SK-N-SH treated with all-trans-retinoic acid at 6 μM for 48 hours (cell line): ENCODE measurements around the gene NUB1.

Experiments
- ATAC-seq: fragments of 200-7000 bp; cut with Tn5 transposase; 3 replicates; pipeline ENCODE4 v1.9.1; 2020; ENCODE audit warnings: mild to moderate bottlenecking, moderate library complexity
- ARNTL ChIP-seq: fragments of 450-650 bp; formaldehyde crosslinking; IDR thresholded peaks from 2 replicates; pipeline ENCODE4 v1.5.0; 2020; ENCODE audit warnings: low read depth, mild to moderate bottlenecking, moderate library complexity, borderline replicate concordance
- BACH2 ChIP-seq: fragments of 250-450 bp; sonication (Bioruptor Pico); IDR thresholded peaks from 2 replicates; pipeline ENCODE4 v1.9.0; 2021; ENCODE audit warnings: mild to moderate bottlenecking, borderline replicate concordance
- CSDC2 ChIP-seq: fragments of 250-450 bp; sonication (Bioruptor Pico); IDR thresholded peaks from 2 replicates; pipeline ENCODE4 v1.5.0; 2020; ENCODE audit warnings: mild to moderate bottlenecking, moderate library complexity
- CSRNP3 ChIP-seq: fragments of 250-450 bp; sonication (Bioruptor Pico); IDR thresholded peaks from 2 replicates; pipeline ENCODE4 v1.5.1; 2021; ENCODE audit warnings: mild to moderate bottlenecking, moderate library complexity
- GLIS3 ChIP-seq: fragments of 250-450 bp; sonication (Bioruptor Pico); IDR thresholded peaks from 2 replicates; pipeline ENCODE4 v1.5.0; 2020; ENCODE audit warnings: mild to moderate bottlenecking, moderate library complexity
- ISL1 ChIP-seq: fragments of 250-450 bp; sonication (Bioruptor Pico); IDR thresholded peaks from 2 replicates; pipeline ENCODE4 v2.1.2; 2022; ENCODE audit warnings: mild to moderate bottlenecking, moderate library complexity
- OSR1 ChIP-seq: fragments of 250-450 bp; sonication (Bioruptor Pico); IDR thresholded peaks from 2 replicates; pipeline ENCODE4 v1.8.0; 2022; ENCODE audit warnings: moderate library complexity, mild to moderate bottlenecking, inconsistent platforms
- PATZ1 ChIP-seq: fragments of 250-450 bp; sonication (Bioruptor Pico); IDR thresholded peaks from 2 replicates; pipeline ENCODE4 v1.8.0; 2020; ENCODE audit warnings: mild to moderate bottlenecking, moderate library complexity, borderline replicate concordance
- PPARA ChIP-seq: fragments of 250-450 bp; sonication (Bioruptor Pico); IDR thresholded peaks from 2 replicates; pipeline ENCODE4 v1.5.0; 2020; ENCODE audit warnings: mild to moderate bottlenecking, borderline replicate concordance
- SNAI2 ChIP-seq: fragments of 250-450 bp; sonication (Bioruptor Pico); IDR thresholded peaks from 2 replicates; pipeline ENCODE4 v1.5.0; 2020; ENCODE audit warnings: mild to moderate bottlenecking, moderate library complexity
- TCF4 ChIP-seq: fragments of 250-450 bp; sonication (Bioruptor Pico); IDR thresholded peaks from 2 replicates; pipeline ENCODE4 v1.8.0; 2021; ENCODE audit warnings: mild to moderate bottlenecking, moderate library complexity, borderline replicate concordance
- TOX ChIP-seq: fragments of 250-450 bp; sonication (Bioruptor Pico); IDR thresholded peaks from 2 replicates; pipeline ENCODE4 v1.8.0; 2021; ENCODE audit warnings: mild to moderate bottlenecking, moderate library complexity, borderline replicate concordance
- TSHZ2 ChIP-seq: fragments of 250-450 bp; sonication (Bioruptor Pico); IDR thresholded peaks from 2 replicates; pipeline ENCODE4 v1.5.0; 2020; ENCODE audit warnings: mild to moderate bottlenecking, moderate library complexity
- ZFP3 ChIP-seq: fragments of 250-450 bp; sonication (Bioruptor Pico); IDR thresholded peaks from 2 replicates; pipeline ENCODE4 v1.5.0; 2020; ENCODE audit warnings: mild to moderate bottlenecking, moderate library complexity
- ZNF565 ChIP-seq: fragments of 450-650 bp; formaldehyde crosslinking; conservative IDR thresholded peaks from 2 replicates; pipeline ENCODE4 v1.5.0; 2020; ENCODE audit warnings: low read depth, mild to moderate bottlenecking, moderate library complexity
- ZNF8 ChIP-seq: fragments of 450-650 bp; formaldehyde crosslinking; IDR thresholded peaks from 2 replicates; pipeline ENCODE4 v1.5.0; 2020; ENCODE audit warnings: mild to moderate bottlenecking, moderate library complexity
- TF ChIP-seq, protein P1 (sequence below): fragments of 250-450 bp; sonication (Bioruptor Pico); IDR thresholded peaks from 2 replicates; pipeline ENCODE4 v1.5.1; 2020; ENCODE audit warnings: low read depth, mild to moderate bottlenecking, moderate library complexity
- TF ChIP-seq, protein P2 (sequence below): fragments of 250-450 bp; sonication (Bioruptor Pico); IDR thresholded peaks from 2 replicates; pipeline ENCODE4 v1.8.0; 2021; ENCODE audit warnings: low read depth, mild to moderate bottlenecking, moderate library complexity, borderline replicate concordance

Gene NUB1

GRCh38 chr7:151349507-151349853, 7.9 kb downstream of the NUB1 start:
- no peak for TF ChIP-seq ZNF8
- no peak for TF ChIP-seq ZNF565 (CRISPR knock-in tag)
- no peak for TF ChIP-seq PPARA
- no peak for TF ChIP-seq PATZ1 (CRISPR knock-in tag)
- TF ChIP-seq TCF4 (CRISPR knock-in tag): no peak
- no peak for TF ChIP-seq SNAI2
- TF ChIP-seq BACH2 (CRISPR knock-in tag): no peak
- no peak for TF ChIP-seq TOX (CRISPR knock-in tag)
- TF ChIP-seq ARNTL (CRISPR knock-in tag): no peak
- no peak for TF ChIP-seq CSDC2
- TF ChIP-seq, protein P1, sequence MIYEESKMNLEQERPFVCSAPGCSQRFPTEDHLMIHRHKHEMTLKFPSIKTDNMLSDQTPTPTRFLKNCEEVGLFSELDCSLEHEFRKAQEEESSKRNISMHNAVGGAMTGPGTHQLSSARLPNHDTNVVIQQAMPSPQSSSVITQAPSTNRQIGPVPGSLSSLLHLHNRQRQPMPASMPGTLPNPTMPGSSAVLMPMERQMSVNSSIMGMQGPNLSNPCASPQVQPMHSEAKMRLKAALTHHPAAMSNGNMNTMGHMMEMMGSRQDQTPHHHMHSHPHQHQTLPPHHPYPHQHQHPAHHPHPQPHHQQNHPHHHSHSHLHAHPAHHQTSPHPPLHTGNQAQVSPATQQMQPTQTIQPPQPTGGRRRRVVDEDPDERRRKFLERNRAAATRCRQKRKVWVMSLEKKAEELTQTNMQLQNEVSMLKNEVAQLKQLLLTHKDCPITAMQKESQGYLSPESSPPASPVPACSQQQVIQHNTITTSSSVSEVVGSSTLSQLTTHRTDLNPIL (CRISPR knock-in tag): no peak
- TF ChIP-seq ZFP3 (CRISPR knock-in tag): no peak
- TF ChIP-seq OSR1 (CRISPR knock-in tag): no peak
- TF ChIP-seq, protein P2, sequence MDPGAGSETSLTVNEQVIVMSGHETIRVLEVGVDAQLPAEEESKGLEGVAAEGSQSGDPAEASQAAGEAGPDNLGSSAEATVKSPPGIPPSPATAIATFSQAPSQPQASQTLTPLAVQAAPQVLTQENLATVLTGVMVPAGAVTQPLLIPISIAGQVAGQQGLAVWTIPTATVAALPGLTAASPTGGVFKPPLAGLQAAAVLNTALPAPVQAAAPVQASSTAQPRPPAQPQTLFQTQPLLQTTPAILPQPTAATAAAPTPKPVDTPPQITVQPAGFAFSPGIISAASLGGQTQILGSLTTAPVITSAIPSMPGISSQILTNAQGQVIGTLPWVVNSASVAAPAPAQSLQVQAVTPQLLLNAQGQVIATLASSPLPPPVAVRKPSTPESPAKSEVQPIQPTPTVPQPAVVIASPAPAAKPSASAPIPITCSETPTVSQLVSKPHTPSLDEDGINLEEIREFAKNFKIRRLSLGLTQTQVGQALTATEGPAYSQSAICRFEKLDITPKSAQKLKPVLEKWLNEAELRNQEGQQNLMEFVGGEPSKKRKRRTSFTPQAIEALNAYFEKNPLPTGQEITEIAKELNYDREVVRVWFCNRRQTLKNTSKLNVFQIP (CRISPR knock-in tag): no peak
- TF ChIP-seq TSHZ2: no peak
- TF ChIP-seq CSRNP3 (CRISPR knock-in tag): no peak
- TF ChIP-seq GLIS3 (CRISPR knock-in tag): no peak
- TF ChIP-seq, all 23 proteins: peak for 0
- ATAC-seq: no peak

- peak; percentile 42; the same call in 2 of the 3 replicates for ATAC-seq
- no peak for TF ChIP-seq ISL1 (CRISPR knock-in tag)
- TF ChIP-seq, protein P2 (CRISPR knock-in tag): no peak
- TF ChIP-seq ZNF8: no peak
- no peak for TF ChIP-seq CSRNP3 (CRISPR knock-in tag)
- TF ChIP-seq TOX (CRISPR knock-in tag): no peak
- TF ChIP-seq GLIS3 (CRISPR knock-in tag): no peak
These were observed 9.4 kb downstream of the NUB1 start for GRCh38 chr7:151351027-151351426.
